ENCODE data around the gene LINGO4.
"Not testable (repeated sequence)": the region's sequence is repeated elsewhere in the genome, so short reads cannot be mapped to it uniquely, and the experiment has no call there.

DNA sequence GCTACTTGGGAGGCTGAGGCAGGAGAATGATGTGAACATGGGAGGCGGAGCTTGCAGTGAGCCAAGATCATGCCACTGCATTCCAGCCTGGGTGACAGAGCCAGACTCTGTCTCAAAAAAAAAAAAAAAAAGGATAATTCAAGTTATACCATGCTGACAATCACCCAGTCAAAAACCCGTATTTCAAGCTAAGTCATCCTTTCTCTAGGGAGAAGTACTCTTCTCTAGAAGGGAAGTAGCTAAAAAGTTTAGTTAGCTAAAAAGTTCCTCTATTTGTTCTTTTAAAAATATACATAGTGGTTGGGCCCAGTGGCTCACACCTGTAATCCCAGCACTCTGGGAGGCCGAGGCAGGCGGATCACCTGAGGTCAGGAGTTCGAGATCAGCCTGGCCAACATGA is 24.5 kb downstream of the LINGO4 start:
- TF ChIP-seq, protein P1, sequence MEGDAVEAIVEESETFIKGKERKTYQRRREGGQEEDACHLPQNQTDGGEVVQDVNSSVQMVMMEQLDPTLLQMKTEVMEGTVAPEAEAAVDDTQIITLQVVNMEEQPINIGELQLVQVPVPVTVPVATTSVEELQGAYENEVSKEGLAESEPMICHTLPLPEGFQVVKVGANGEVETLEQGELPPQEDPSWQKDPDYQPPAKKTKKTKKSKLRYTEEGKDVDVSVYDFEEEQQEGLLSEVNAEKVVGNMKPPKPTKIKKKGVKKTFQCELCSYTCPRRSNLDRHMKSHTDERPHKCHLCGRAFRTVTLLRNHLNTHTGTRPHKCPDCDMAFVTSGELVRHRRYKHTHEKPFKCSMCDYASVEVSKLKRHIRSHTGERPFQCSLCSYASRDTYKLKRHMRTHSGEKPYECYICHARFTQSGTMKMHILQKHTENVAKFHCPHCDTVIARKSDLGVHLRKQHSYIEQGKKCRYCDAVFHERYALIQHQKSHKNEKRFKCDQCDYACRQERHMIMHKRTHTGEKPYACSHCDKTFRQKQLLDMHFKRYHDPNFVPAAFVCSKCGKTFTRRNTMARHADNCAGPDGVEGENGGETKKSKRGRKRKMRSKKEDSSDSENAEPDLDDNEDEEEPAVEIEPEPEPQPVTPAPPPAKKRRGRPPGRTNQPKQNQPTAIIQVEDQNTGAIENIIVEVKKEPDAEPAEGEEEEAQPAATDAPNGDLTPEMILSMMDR (IDR thresholded peaks at IDR 0.05), result not testable (repeated sequence)
- not testable (repeated sequence) for TF ChIP-seq POLR2A, POLR2AphosphoS5 (IDR thresholded peaks at IDR 0.05)
